ENCODE data around the gene NXPE3. TPM values are rescaled to one million over a fixed set of nuclear protein-coding genes. Genes with fewer than 3 reads are reported as not detected.
A peak's percentile ranks its signal among the peaks of the same experiment; 100 is the strongest.

The NXPE3 gene
- total RNA-seq, 2 experiments from 2014 or later, result 16.7 to 64.3 TPM

- H2AFZ ChIP-seq (ENCODE audit: low read length), result no peak overlapping the region
- H3K9me3 ChIP-seq (ENCODE audit: low read length), result peaks cover 10% of the 10 kb centered on the region; the same call in 1 of the 2 replicates
- no peak for TF ChIP-seq CTCF (conservative IDR thresholded peaks at IDR 0.05; ENCODE audit: low read length)
- no peak for TF ChIP-seq EZH2phosphoT487 (IDR thresholded peaks at IDR 0.05; ENCODE audit: borderline replicate concordance, low read depth, low read length)
- H3K36me3 ChIP-seq (ENCODE audit: insufficient read depth, low read length), result peaks cover 91% of the 10 kb centered on the region
- intact Hi-C loops (cut with micrococcal nuclease; ENCODE audit: unreplicated experiment), result no loop called here
- H3K4me3 ChIP-seq (ENCODE audit: low read depth, low read length, poor library complexity, severe bottlenecking), result no peak overlapping the region
- H3K4me2 ChIP-seq (ENCODE audit: low read length), result no peak overlapping the region
- no peak for DNase-seq (ENCODE audit: low spot score)
- peaks cover 12% of the 10 kb centered on the region; the same call in 1 of the 2 replicates for H4K20me1 ChIP-seq (ENCODE audit: insufficient read depth, low read length)
- H3K79me2 ChIP-seq (ENCODE audit: insufficient read depth, low read depth, low read length), result peaks cover 80% of the 10 kb centered on the region
- CTCF ChIA-PET (ENCODE audit: unreplicated experiment), result interaction anchor here (0.8 kb wide), 1 partner anchor 8 kb away, joined by 3 read pairs; no protein-coding TSS in a partner anchor
- POLR2A ChIA-PET, result interaction anchor here (1.4 to 2.1 kb wide), 5 partner anchors 10 to 67 kb away, joined by 4 to 7 read pairs (median 5); partner anchors contain the start of gene CEP97
- no peaks in the 10 kb centered on the region for H3K9me2 ChIP-seq (ENCODE audit: insufficient read depth, low read length)
- BruUV-seq (replicated peaks), result no TSS peak
- H3K27ac ChIP-seq (ENCODE audit: low read depth, low read length, poor library complexity, severe bottlenecking), result no peak overlapping the region
- peaks cover 39% of the 10 kb centered on the region for H3K4me1 ChIP-seq (ENCODE audit: insufficient read depth, low read length, poor library complexity, severe bottlenecking)
Measured at GRCh38 chr3:101784855-101785613, 6.0 kb downstream of the NXPE3 start.

- Histone ChIP-seq H3K4me2 (ENCODE audit: low read length) (peak overlapping the region; percentile 58), H3K9me2 (ENCODE audit: insufficient read depth, low read length) (no peaks in the 10 kb centered on the region), H3K4me1 (ENCODE audit: insufficient read depth, low read length, poor library complexity, severe bottlenecking) (peaks cover 54% of the 10 kb centered on the region), H3K36me3 (ENCODE audit: insufficient read depth, low read length) (peaks cover 98% of the 10 kb centered on the region), H4K20me1 (ENCODE audit: insufficient read depth, low read length) (no peaks in the 10 kb centered on the region), H3K27ac (ENCODE audit: low read depth, low read length, poor library complexity, severe bottlenecking) (peak overlapping the region; percentile 93), H3K4me3 (ENCODE audit: low read depth, low read length, poor library complexity, severe bottlenecking) (peak overlapping the region; percentile 49), H3K9me3 (ENCODE audit: low read length) (peaks cover 69% of the 10 kb centered on the region), H2AFZ (ENCODE audit: low read length) (no peak overlapping the region), H3K79me2 (ENCODE audit: insufficient read depth, low read depth, low read length) (peaks cover 90% of the 10 kb centered on the region)
- ChIA-PET CTCF (ENCODE audit: unreplicated experiment) (interaction anchor here (1.2 kb wide), 1 partner anchor 67 kb away, joined by 4 read pairs; the partner anchor contains the start of gene CEP97), POLR2A (interaction anchor here (0.6 to 3.3 kb wide), 12 partner anchors 11 to 268 kb away, joined by 3 to 15 read pairs (median 4); partner anchors contain the start of genes NXPE3 and RPL24)
- BruUV-seq (replicated peaks), result no TSS peak
- intact Hi-C loops (cut with micrococcal nuclease; ENCODE audit: unreplicated experiment), result loop anchor here (1.0 to 2.0 kb wide), 2 partner anchors 12 to 69 kb away; partner anchors contain the start of gene NXPE3
- DNase-seq (ENCODE audit: low spot score), result peak; percentile 79
- TF ChIP-seq CTCF (conservative IDR thresholded peaks at IDR 0.05; ENCODE audit: low read length), result no peak
Measured at GRCh38 chr3:101791778-101792177, 12.8 kb downstream of the NXPE3 start.
